CD14-positive monocyte (primary cell): ENCODE data around the gene CLDND1. TPM values are rescaled to one million over a fixed set of nuclear protein-coding genes. Genes with fewer than 3 reads are reported as not detected.

Source experiments
- DNase-seq, 3 donors: peaks; one replicate each; pipeline ENCODE4 v3.0.0-alpha.2; 2011 to 2022
- H2AFZ ChIP-seq: 2 replicates; pipeline ENCODE4 v1.6.0; 2012; ENCODE audit warnings: mild to moderate bottlenecking, low read depth, low read length, inconsistent platforms; ENCODE audit not compliant: insufficient read depth, poor library complexity, severe bottlenecking
- H3K27ac ChIP-seq, 2 donors: 1 replicate in 1 of 2; 2 replicates in 1 of 2; pipeline ENCODE4 v1.5.1; 2012 to 2013; ENCODE audit warnings: low read length in 2 of 2, control low read depth in 1 of 2, inconsistent platforms in 1 of 2, low read depth in 1 of 2, mild to moderate bottlenecking in 1 of 2
- H3K27me3 ChIP-seq, 2 donors: one replicate each; pipeline versions ENCODE4 v1.6.0 to v1.6.1; 2011 to 2013; ENCODE audit warnings: low read length in 2 of 2; ENCODE audit not compliant: control insufficient read depth in 2 of 2, insufficient read depth in 2 of 2
- H3K36me3 ChIP-seq, 2 donors: replicated peaks in 1 of 2; 1 replicate in 1 of 2; 2 replicates in 1 of 2; pipeline versions ENCODE4 v1.5.1 to v1.6.1; 2012 to 2013; ENCODE audit warnings: low read length in 2 of 2, control low read depth in 1 of 2, inconsistent platforms in 1 of 2, mild to moderate bottlenecking in 1 of 2; ENCODE audit not compliant: insufficient read depth in 2 of 2, control insufficient read depth in 1 of 2
- H3K4me1 ChIP-seq, 2 donors: 1 replicate in 1 of 2; 2 replicates in 1 of 2; pipeline versions ENCODE4 v1.5.1 to v1.6.1; 2012 to 2013; ENCODE audit warnings: low read length in 2 of 2, control low read depth in 1 of 2, inconsistent platforms in 1 of 2, mild to moderate bottlenecking in 1 of 2, moderate library complexity in 1 of 2; ENCODE audit not compliant: insufficient read depth in 2 of 2, control insufficient read depth in 1 of 2
- H3K4me2 ChIP-seq: replicated peaks from 2 replicates; pipeline ENCODE3; 2012; ENCODE audit warnings: low read length, moderate library complexity, mild to moderate bottlenecking; ENCODE audit not compliant: poor library complexity, severe bottlenecking; ENCODE audit errors: extremely low read depth
- H3K4me3 ChIP-seq, 3 experiments: fragments of 200-600 bp in 1 of 3; sonication (generic) in 1 of 3; replicated peaks in 1 of 3; 1 replicate in 2 of 3; 2 replicates in 1 of 3; pipeline ENCODE4 v1.5.1; 2011 to 2013; ENCODE audit warnings: low read length in 3 of 3, mild to moderate bottlenecking in 3 of 3, control low read depth in 2 of 3, low read depth in 2 of 3, inconsistent platforms in 1 of 3, moderate library complexity in 1 of 3
- H3K79me2 ChIP-seq: 2 replicates; pipeline ENCODE4 v1.6.0; 2012; ENCODE audit warnings: mild to moderate bottlenecking, control low read depth, inconsistent platforms, low read length, moderate library complexity; ENCODE audit not compliant: insufficient read depth
- H3K9ac ChIP-seq: 2 replicates; pipeline ENCODE4 v1.6.0; 2017; ENCODE audit warnings: low read length, mild to moderate bottlenecking; ENCODE audit not compliant: insufficient read depth, poor library complexity, severe bottlenecking
- H3K9me3 ChIP-seq, 2 donors: replicated peaks in 1 of 2; 1 replicate in 1 of 2; 2 replicates in 1 of 2; pipeline versions ENCODE4 v1.5.1 to v1.6.1; 2012 to 2013; ENCODE audit warnings: low read length in 2 of 2, control low read depth in 1 of 2; ENCODE audit not compliant: control insufficient read depth in 1 of 2, insufficient read depth in 1 of 2
- H4K20me1 ChIP-seq: 2 replicates; pipeline ENCODE4 v1.6.0; 2012; ENCODE audit warnings: mild to moderate bottlenecking, low read length, control low read depth, moderate library complexity; ENCODE audit not compliant: insufficient read depth
- H3K27ac Mint-ChIP-seq, 7 donors: one replicate each; pipeline ENCODE4 v1.8.0; 2020; ENCODE audit warnings: mild to moderate bottlenecking in 7 of 7, mixed read lengths in 7 of 7, moderate library complexity in 6 of 7, inconsistent platforms in 2 of 7
- H3K27me3 Mint-ChIP-seq, 3 donors: one replicate each; pipeline ENCODE4 v1.8.0; 2021 to 2022; ENCODE audit warnings: low read depth in 3 of 3, mild to moderate bottlenecking in 3 of 3, mixed read lengths in 3 of 3, moderate library complexity in 3 of 3, inconsistent platforms in 1 of 3
- H3K36me3 Mint-ChIP-seq, 2 donors: one replicate each; pipeline ENCODE4 v1.8.0; 2020; ENCODE audit warnings: mixed read lengths in 2 of 2, inconsistent platforms in 1 of 2, mild to moderate bottlenecking in 1 of 2
- H3K4me1 Mint-ChIP-seq: one replicate; pipeline ENCODE4 v1.8.0; 2020; ENCODE audit warnings: mild to moderate bottlenecking, mixed read lengths
- H3K4me3 Mint-ChIP-seq, 2 donors: one replicate each; pipeline ENCODE4 v1.8.0; 2020; ENCODE audit warnings: mild to moderate bottlenecking in 2 of 2, mixed read lengths in 2 of 2, moderate library complexity in 1 of 2
- H3K9me3 Mint-ChIP-seq, 7 donors: one replicate each; pipeline ENCODE4 v1.8.0; 2020 to 2022; ENCODE audit warnings: mixed read lengths in 7 of 7, mild to moderate bottlenecking in 6 of 7, moderate library complexity in 6 of 7, inconsistent platforms in 2 of 7
- WGBS: methylation state at CpG from one replicate; pipeline ENCODE4 v1.1.5; 2013; ENCODE audit warnings: missing lambda C conversion rate; ENCODE audit not compliant: insufficient coverage; 5-methylcytosine and 5-hydroxymethylcytosine counted together
- intact Hi-C, 2 donors: fragments of 100-400 bp; cut with micrococcal nuclease; formaldehyde crosslinking; loops; one replicate each; pipeline versions ENCODE4 v1.15.0 to v1.15.1; 2023
- polyA minus RNA-seq: library from RNA; depleted of rRNA, polyadenylated mRNA; stranded (reverse); fragments of >200 nt; gene quantifications from 2 replicates; pipeline ENCODE4 v1.2.3, GENCODE V29; 2012
- polyA plus RNA-seq, 3 donors: library from polyadenylated mRNA; depleted of rRNA in 1 of 3; unstranded in 2 of 3; stranded (reverse) in 1 of 3; fragments of 300-500 nt in 2 of 3; fragments of >200 nt in 1 of 3; fragmentation: Illumina TruSeq in 2 of 3; gene quantifications; 1 replicate in 2 of 3; 2 replicates in 1 of 3; pipeline ENCODE4 v1.2.3, GENCODE V29; 2012 to 2021
- total RNA-seq, 12 experiments: library from RNA in 1 of 12; stranded (reverse) in 1 of 12; fragments of 120-200 nt in 1 of 12; gene quantifications; one replicate each; pipeline ENCODE4 v1.2.4 and lab custom pipeline; 2013 to 2026; ENCODE audit warnings: mixed read lengths in 6 of 12, inconsistent platforms in 1 of 12
- TF ChIP-seq, protein P1 (sequence below): fragments of 200-600 bp; IDR thresholded peaks from one replicate; pipeline ENCODE4 v1.8.0; 2022; ENCODE audit warnings: antibody characterized with exemption, mild to moderate bottlenecking

CLDND1 gene
- total RNA-seq (2013): 73.3 TPM
- polyA plus RNA-seq (10 to 100 TPM; 65.3 to 91.8 (median 76.0) TPM), polyA minus RNA-seq (28.6 and 30.8 TPM in 2 replicates), total RNA-seq (lab: John Stamatoyannopoulos, UW) (45.7 to 148 (median 59.7) reads per million in 11 experiments)

DNA sequence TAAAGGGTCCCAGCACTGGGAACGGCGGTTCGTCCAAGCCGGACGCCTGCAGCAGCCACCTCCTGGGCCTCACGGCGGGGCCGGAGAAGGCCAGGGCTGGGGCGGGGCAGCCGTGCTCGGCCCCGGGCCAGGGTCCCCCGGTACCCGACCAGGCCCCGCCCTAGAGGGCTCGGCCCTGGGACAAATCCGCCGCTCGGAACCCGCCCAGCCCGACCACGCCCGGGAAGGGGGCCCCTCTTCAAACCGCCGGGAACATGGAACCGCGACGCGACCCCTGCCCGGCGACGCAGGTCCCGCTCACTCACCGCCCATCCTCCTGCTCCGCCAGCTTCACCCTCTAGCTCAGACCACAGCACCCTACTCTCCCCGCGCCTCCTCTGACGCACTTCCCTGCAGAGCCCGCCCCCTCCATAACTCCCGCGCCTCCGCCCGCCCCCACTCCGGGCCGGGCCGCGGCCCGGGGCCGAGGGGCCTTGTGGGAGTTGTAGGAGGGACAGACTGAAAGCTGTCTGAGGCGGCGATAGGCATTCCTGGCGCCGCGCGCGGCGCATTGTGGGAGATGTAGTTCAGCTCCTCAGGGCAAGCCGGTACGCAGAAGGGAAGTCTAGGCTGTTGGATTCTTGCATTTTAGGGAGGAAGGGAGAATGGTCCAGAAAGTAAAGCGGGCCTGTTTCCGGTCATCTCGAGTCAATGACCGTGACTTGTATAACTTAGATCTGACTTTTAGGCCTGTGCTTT, at the start of gene CLDND1:
TSS of gene CLDND1 (minus strand) at position 359 of the 738 bp plus-strand sequence. CDS start 1,478 bp downstream, outside the sequence.
- peak within 1 kb of the TSS; percentile 84 to 91 (median 85) for H3K4me3 ChIP-seq
- no peaks in the 10 kb centered on the region for H3K27me3 ChIP-seq
- Mint-ChIP-seq H3K9me3 (no peaks in the 10 kb centered on the region), H3K27ac (peak within 1 kb of the TSS; percentile 79 to 98 (median 97)), H3K4me3 (peak within 1 kb of the TSS; percentile 75 to 97), H3K27me3 (peaks cover 0 to 2% (median 1%) of the 10 kb centered on the region in 3 donors), H3K36me3 (peaks cover 29 to 31% of the 10 kb centered on the region in 2 donors), H3K4me1 (peaks cover 28% of the 10 kb centered on the region)
- peak within 1 kb of the TSS; percentile 78 for H2AFZ ChIP-seq
- H3K9ac ChIP-seq: peak within 1 kb of the TSS; percentile 91
- H3K79me2 ChIP-seq: peaks cover 41% of the 10 kb centered on the region
- no peaks in the 10 kb centered on the region for H4K20me1 ChIP-seq
- H3K4me1 ChIP-seq: peaks cover 11 to 19% of the 10 kb centered on the region in 2 donors
- H3K27ac ChIP-seq: peak within 1 kb of the TSS; percentile 70 to 96
- H3K9me3 ChIP-seq: no peaks in the 10 kb centered on the region
- DNase-seq: peak; percentile 92 to 97 (median 93)
- intact Hi-C loops: no loop called here
- H3K36me3 ChIP-seq: peaks cover 26 to 34% of the 10 kb centered on the region in 2 donors
- H3K4me2 ChIP-seq: peak within 1 kb of the TSS; percentile 77
- under 1% methylated on average over 32 of the region's 63 CpGs for WGBS
- TF ChIP-seq, protein P1, sequence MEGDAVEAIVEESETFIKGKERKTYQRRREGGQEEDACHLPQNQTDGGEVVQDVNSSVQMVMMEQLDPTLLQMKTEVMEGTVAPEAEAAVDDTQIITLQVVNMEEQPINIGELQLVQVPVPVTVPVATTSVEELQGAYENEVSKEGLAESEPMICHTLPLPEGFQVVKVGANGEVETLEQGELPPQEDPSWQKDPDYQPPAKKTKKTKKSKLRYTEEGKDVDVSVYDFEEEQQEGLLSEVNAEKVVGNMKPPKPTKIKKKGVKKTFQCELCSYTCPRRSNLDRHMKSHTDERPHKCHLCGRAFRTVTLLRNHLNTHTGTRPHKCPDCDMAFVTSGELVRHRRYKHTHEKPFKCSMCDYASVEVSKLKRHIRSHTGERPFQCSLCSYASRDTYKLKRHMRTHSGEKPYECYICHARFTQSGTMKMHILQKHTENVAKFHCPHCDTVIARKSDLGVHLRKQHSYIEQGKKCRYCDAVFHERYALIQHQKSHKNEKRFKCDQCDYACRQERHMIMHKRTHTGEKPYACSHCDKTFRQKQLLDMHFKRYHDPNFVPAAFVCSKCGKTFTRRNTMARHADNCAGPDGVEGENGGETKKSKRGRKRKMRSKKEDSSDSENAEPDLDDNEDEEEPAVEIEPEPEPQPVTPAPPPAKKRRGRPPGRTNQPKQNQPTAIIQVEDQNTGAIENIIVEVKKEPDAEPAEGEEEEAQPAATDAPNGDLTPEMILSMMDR: no peak

- no peak overlapping the region for H3K4me3 Mint-ChIP-seq
- H3K9me3 Mint-ChIP-seq: peaks cover 0 to 5% (median 2%) of the 10 kb centered on the region in 7 donors
- peaks cover 33% of the 10 kb centered on the region for H3K4me1 Mint-ChIP-seq
- Histone ChIP-seq H3K9ac (no peak overlapping the region), H3K4me3 (no peak overlapping the region), H3K4me2 (no peak overlapping the region), H3K4me1 (peaks cover 19 to 29% of the 10 kb centered on the region in 2 donors), H3K27ac (no peak overlapping the region), H2AFZ (no peak overlapping the region), H4K20me1 (no peaks in the 10 kb centered on the region), H3K27me3 (no peaks in the 10 kb centered on the region), H3K36me3 (no peaks in the 10 kb centered on the region), H3K79me2 (no peaks in the 10 kb centered on the region), H3K9me3 (no peaks in the 10 kb centered on the region)
- no peaks in the 10 kb centered on the region for H3K36me3 Mint-ChIP-seq
- TF ChIP-seq, protein P1: no peak
- H3K27ac Mint-ChIP-seq: no peak overlapping the region
- WGBS: no CpG with 5 or more reads among the region's 3 CpGs
- peaks cover 0 to 5% (median 0%) of the 10 kb centered on the region in 3 donors for H3K27me3 Mint-ChIP-seq
- intact Hi-C loops: no loop called here
- no peak for DNase-seq
Measured at GRCh38 chr3:98568402-98568801, 45.7 kb upstream of the CLDND1 start.
